Adrenal gland (tissue), 5 donors: ENCODE measurements around the gene SVOP.

Experiments
- CTCF ChIP-seq, 6 experiments: fragments of 450-650 bp in 4 of 6; fragments of 200-600 bp in 2 of 6; sonication (generic) in 1 of 6; IDR thresholded peaks; 1 replicate in 5 of 6; 2 replicates in 1 of 6; pipeline versions ENCODE4 v1.5.1 to v1.8.0; 2016 to 2021; ENCODE audit warnings: antibody characterized with exemption in 6 of 6, mild to moderate bottlenecking in 2 of 6, moderate library complexity in 1 of 6
- POLR2A ChIP-seq, 2 donors: fragments of 450-650 bp; IDR thresholded peaks; one replicate each; pipeline ENCODE4 v1.6.1; 2017; ENCODE audit warnings: antibody characterized with exemption in 2 of 2, mild to moderate bottlenecking in 2 of 2, moderate library complexity in 1 of 2
- donor health status: DM: no; HTN: no; CAD: no.

DNA sequence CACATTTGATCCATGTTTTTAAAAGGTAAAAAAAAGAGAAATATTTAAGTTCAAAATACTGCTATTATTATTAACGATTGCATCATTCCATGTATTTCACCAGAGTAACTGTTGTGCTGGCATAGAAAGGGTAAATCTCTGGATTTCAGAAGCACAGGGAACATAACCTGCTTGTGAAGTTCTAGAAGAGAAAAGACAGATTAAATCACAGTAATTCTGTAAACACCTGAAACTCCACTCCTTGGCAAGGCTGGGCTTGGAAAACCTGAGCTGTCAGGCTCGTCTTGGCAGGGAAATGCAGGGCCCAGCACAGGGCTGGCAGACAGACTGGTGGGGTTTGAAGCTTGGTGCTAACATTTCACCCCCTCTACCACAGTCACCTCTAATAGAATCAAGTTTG lies 35.1 kb downstream of the SVOP start:
- TF ChIP-seq CTCF (IDR thresholded peaks at IDR 0.05) (no peak), POLR2A (IDR thresholded peaks at IDR 0.05) (no peak)
